HUES64 (cell line): ENCODE measurements around the gene ASCC2.
"Not testable (repeated sequence)": the region's sequence is repeated elsewhere in the genome, so short reads cannot be mapped to it uniquely, and the experiment has no call there.

Experiments used
- H3K27ac ChIP-seq: 2 replicates; pipeline ENCODE4 v1.7.0; 2013; ENCODE audit warnings: low read depth, low read length, inconsistent platforms
- H3K27me3 ChIP-seq: 2 replicates; pipeline ENCODE4 v1.6.1; 2013; ENCODE audit warnings: mild to moderate bottlenecking, low read length; ENCODE audit not compliant: insufficient read depth
- H3K36me3 ChIP-seq: 2 replicates; pipeline ENCODE4 v1.6.1; 2013; ENCODE audit warnings: mild to moderate bottlenecking, low read length; ENCODE audit not compliant: insufficient read depth
- H3K4me1 ChIP-seq: 2 replicates; pipeline ENCODE4 v1.6.1; 2013; ENCODE audit warnings: mild to moderate bottlenecking, low read length, moderate library complexity; ENCODE audit not compliant: insufficient read depth
- H3K4me3 ChIP-seq: 2 replicates; pipeline ENCODE4 v1.5.1; 2013; ENCODE audit warnings: mild to moderate bottlenecking, low read length, moderate library complexity
- H3K9ac ChIP-seq: 2 replicates; pipeline ENCODE4 v1.6.1; 2013; ENCODE audit warnings: mild to moderate bottlenecking, low read depth, low read length
- H3K9me3 ChIP-seq: 2 replicates; pipeline ENCODE4 v1.6.1; 2013; ENCODE audit warnings: low read depth, low read length; ENCODE audit not compliant: insufficient read depth
- WGBS: fragments of 150-250, 120-280 bp; methylation state at CpG from one replicate; pipeline ENCODE4 v1.1.7; 2013; ENCODE audit warnings: missing lambda C conversion rate; 5-methylcytosine and 5-hydroxymethylcytosine counted together

ASCC2 gene

DNA sequence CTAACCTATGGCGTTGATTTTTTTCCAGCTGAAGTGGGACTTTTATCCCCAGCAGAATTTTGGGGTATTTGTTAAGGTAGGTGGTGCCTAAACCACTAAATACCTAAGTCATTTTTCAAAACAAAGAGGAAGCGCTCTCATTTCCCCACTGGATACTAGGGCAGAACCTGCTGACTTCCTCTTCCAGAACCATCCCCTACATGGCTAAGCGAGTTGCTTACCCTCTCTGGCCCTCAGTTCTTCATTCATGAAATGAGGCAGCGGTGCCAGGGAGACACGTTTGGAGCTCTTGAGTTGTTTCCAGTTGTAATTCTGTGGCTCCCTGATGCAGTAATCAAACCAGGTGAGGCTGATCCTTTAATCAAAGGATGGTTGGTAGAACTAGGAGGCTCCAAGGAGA is 34.9 kb upstream of the ASCC2 start:
- Histone ChIP-seq H3K36me3 (no peaks in the 10 kb centered on the region), H3K9ac (no peak overlapping the region), H3K4me3 (no peak overlapping the region), H3K27me3 (no peaks in the 10 kb centered on the region), H3K9me3 (no peaks in the 10 kb centered on the region), H3K4me1 (peaks cover 16% of the 10 kb centered on the region), H3K27ac (no peak overlapping the region)
- 90% methylated on average over 4 of the region's 5 CpGs for WGBS

DNA sequence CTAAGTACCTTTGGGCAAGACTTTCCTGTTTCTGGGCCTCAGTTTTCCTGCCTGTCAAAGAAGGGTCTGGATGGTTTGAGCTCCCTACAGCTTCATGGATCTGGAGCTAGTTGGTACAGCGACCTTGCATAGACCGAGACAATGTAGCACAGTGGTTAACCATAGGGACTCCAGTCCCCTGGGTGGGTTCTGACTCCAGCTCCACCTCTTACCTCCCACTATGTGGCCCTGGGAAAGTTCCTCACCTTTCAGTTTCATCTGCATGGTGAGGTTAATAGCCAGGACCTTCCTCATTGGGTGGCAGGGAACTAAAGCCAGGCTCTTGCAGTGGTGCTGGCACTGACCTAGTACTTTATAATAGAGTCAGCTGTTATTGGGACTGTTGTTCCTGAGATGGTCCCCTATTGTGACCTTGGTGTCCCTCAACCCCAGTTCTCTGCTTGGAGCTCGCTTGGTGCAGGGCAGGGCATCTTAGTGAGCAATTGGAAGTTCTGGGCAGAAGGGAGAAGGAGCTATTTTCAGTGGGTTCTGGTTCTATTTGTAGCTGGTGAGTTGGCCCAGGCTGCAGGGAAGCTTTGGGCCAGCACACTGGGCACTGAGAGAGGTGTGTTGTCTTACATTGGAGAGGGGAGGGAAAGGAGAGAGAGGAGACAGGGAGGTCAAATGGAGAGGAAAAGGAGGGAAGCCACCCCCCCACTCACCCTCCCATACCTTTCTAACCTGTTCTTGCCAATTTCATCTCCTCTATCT is 34.2 kb upstream of the ASCC2 start:
- Histone ChIP-seq H3K27ac (no peak overlapping the region), H3K36me3 (no peaks in the 10 kb centered on the region), H3K9me3 (no peaks in the 10 kb centered on the region), H3K4me3 (no peak overlapping the region), H3K4me1 (peaks cover 16% of the 10 kb centered on the region), H3K27me3 (no peaks in the 10 kb centered on the region), H3K9ac (no peak overlapping the region)
- WGBS = 75% methylated on average over 3 of the region's 3 CpGs

DNA sequence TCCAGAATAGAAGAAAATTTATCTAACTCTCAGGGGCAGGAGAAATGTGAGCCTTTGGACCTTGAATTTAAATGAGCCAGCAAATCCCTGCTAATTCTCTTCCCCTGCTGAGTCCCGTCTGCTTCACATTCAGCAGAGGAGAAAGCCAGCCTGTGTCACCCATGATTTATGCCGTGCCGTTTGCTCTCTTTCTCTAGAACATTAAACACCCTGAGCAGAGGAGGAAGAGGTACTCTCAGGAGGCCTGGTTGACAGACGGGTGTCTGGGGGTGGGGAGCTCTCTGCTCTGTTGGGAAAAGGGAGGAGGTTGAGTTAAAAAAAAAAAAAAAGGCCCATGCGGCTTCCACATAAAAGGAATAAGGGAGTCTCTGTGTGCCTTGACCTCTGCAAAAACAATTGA is 33.6 kb upstream of the ASCC2 start:
- Histone ChIP-seq H3K4me1 (peaks cover 16% of the 10 kb centered on the region), H3K9me3 (no peaks in the 10 kb centered on the region), H3K4me3 (no peak overlapping the region), H3K27ac (no peak overlapping the region), H3K9ac (no peak overlapping the region), H3K27me3 (no peaks in the 10 kb centered on the region), H3K36me3 (no peaks in the 10 kb centered on the region)
- 22% methylated on average over 5 of the region's 5 CpGs for WGBS

DNA sequence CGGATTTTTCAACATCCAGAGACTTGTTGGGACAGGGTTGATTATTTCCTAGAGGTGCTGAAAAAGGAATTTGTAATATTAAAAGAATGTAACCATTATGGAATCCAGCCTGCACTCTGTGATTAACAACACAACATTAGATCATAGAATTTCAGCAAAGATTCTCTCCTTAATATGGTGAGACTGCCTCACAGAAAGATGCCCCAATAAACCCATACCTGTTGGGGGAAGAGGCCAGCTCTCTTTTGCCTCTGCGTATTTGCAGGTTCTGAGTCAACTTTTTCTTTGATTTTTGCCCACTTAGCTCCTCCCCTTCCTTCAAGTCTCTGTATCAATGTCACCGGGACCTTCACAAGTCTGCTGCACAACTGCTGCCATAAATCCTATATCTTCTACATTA is 32.5 kb upstream of the ASCC2 start:
- H3K4me3 ChIP-seq = no peak overlapping the region
- no peaks in the 10 kb centered on the region for H3K27me3 ChIP-seq
- H3K27ac ChIP-seq = no peak overlapping the region
- no peaks in the 10 kb centered on the region for H3K36me3 ChIP-seq
- H3K9me3 ChIP-seq = no peaks in the 10 kb centered on the region
- H3K9ac ChIP-seq = no peak overlapping the region
- peaks cover 16% of the 10 kb centered on the region for H3K4me1 ChIP-seq
- WGBS = 91% methylated on average over 2 of the region's 3 CpGs

DNA sequence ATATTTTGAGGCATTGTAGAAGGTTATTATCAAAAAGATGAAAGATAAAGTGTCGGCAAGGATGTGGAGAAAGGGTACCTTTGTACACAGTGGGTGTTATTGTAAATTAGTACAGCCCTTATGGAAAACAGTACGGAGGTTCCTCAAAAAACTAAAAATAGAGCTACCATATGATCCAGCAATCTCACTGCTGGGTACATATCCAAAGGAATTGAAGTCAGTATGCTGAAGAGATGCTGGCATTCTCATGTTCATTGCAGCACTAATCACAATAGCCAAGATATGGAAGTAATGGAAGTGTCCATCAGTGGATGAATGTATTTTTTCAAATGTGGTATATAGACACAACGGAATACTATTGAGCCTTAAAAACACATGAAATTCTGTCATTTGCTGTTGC is 29.8 kb upstream of the ASCC2 start:
- Histone ChIP-seq H3K9me3 (no peaks in the 10 kb centered on the region), H3K4me3 (no peak overlapping the region), H3K4me1 (peaks cover 15% of the 10 kb centered on the region), H3K36me3 (no peaks in the 10 kb centered on the region), H3K27ac (no peak overlapping the region), H3K27me3 (no peaks in the 10 kb centered on the region), H3K9ac (no peak overlapping the region)
- 96% methylated on average over 3 of the region's 3 CpGs for WGBS

DNA sequence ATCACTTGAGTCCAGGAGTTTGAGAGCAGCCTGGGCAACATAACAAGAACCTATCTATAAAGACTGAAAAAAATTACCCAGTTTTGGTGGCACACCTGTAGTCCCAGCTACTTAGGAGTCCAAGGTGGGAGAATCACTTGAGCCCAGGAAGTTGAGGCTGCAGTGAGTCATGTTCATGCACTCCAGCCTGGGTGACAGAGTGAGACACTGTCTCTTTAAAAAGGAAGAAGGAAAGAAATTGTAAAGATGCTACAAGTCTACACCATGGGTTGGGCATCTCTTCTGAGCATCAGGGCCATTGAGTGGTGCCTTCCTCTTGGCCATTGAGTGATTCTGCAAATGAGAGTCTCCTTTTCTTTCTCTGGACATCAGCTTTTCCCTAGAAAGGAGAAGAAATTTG is 29.2 kb upstream of the ASCC2 start:
- Histone ChIP-seq H3K4me3 (no peak overlapping the region), H3K9me3 (no peaks in the 10 kb centered on the region), H3K9ac (no peak overlapping the region), H3K27me3 (no peaks in the 10 kb centered on the region), H3K27ac (no peak overlapping the region), H3K4me1 (peaks cover 9% of the 10 kb centered on the region), H3K36me3 (no peaks in the 10 kb centered on the region)

DNA sequence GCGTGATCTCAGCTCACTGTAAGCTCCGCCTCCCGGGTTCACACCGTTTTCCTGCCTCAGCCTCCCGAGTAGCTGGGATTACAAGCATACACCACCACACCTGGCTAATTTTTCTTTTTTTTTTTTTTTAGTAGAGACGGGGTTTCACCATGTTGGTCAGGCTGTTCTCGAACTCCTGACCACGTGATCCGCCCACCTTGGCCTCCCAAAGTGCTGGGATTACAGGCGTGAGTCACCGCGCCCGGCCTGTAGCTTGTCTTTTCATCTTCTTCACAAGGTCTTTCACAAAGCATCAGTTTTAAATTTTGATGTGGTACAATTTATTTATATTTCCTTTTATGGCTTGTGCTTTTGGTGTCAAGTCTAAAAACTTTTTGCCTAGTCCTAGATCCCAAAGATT is 27.5 kb upstream of the ASCC2 start:
- not testable (repeated sequence) for H3K36me3 ChIP-seq, H3K4me3 ChIP-seq, H3K27ac ChIP-seq, H3K4me1 ChIP-seq, H3K9ac ChIP-seq, H3K9me3 ChIP-seq, H3K27me3 ChIP-seq
- WGBS = 96% methylated on average over 13 of the region's 13 CpGs

DNA sequence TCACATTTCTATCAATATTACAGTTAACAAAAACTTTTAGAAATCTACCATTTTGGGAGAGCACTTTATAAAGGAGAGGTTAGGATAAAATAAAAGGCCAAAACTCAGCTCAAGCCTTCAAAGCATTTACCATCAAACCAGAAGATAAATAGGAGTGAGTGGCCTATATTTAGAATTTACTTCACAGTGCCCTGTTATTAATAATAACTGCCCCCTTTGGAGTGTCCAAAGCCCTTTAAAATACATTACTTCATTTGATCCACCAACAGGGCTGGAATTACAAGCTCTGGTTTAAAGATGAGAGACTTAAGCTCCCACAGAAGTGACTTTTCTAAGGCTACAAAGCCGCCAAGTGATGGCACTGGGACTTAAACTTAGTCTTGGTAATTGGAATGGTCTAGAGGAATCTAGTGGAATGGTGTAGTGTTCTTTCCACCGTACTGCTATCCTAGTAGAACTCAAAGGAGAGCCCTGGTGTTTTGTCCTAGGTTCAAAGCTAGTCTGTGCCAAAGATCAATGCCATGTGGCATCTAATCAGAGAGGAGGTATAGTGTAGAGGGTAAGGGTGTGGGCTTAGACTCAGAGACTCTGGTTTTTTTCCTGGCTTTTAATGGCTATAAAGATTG is 23.7 kb upstream of the ASCC2 start:
- WGBS = 91% methylated on average over 2 of the region's 2 CpGs
- H3K4me3 ChIP-seq = no peak overlapping the region

DNA sequence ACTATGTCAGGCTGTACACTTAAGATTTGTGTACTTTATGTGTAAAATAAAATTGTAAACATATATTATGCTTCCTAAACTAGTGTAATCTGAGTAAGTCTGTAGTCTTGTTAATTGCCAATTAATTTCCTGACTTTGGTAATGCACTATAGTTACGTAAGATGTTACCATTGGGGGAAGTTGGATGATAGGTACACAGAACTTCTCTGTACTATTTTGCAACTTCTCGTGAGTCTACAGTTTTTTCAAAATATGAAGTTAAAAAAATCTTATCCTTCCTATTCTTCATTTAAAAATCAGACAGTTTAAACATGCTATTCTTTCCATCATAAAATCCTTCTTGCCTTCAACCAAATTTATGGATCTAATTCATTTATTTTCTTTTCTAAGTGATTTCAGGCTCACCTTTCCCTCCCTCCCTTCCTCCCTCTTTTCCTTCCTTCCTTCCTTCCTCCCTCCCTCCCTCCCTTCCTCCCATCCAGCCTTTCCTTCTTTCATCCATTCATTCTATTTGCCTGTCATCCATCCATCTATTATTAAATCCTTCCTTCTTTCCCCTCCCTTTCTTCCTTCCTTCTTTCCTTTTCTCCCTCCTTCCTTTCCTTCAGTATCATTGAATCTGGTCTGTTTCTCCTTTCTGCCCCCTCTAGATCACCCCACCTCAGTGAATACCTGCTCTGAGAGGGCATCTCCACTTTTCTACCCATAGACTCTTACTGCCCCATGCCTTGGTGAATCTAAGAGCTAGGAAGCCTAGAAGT is 22.1 kb upstream of the ASCC2 start:
- no peak overlapping the region for H3K27ac ChIP-seq
- H3K9ac ChIP-seq = no peak overlapping the region
- H3K27me3 ChIP-seq = no peaks in the 10 kb centered on the region
- no peaks in the 10 kb centered on the region for H3K36me3 ChIP-seq
- H3K4me1 ChIP-seq = no peaks in the 10 kb centered on the region
- WGBS = 96% methylated on average over 2 of the region's 2 CpGs
- no peak overlapping the region for H3K4me3 ChIP-seq
- no peaks in the 10 kb centered on the region for H3K9me3 ChIP-seq

More for the DNA sequence above, 23.7 kb upstream of the ASCC2 start:
- Histone ChIP-seq H3K27me3 (no peaks in the 10 kb centered on the region), H3K9ac (no peak overlapping the region), H3K4me1 (no peaks in the 10 kb centered on the region), H3K36me3 (no peaks in the 10 kb centered on the region), H3K9me3 (no peaks in the 10 kb centered on the region), H3K27ac (no peak overlapping the region)

DNA sequence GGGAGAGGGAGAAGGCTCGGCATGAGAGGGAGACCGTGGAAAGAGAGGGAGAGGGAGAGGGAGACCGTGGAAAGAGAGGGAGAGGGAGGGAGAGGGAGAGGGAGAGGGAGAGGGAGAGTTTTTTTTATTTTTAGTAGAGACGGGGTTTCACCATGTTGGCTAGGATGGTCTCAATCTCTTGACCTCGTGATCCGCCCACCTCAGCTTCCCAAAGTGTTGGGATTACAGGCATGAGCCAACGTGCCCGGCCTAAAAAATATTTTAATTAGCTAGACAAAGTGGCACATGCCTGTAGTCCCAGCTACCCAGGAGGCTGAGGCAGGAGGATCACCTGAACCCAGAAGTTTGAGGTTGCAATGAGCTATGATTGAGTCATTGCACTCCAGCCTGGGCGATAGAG is 21.0 kb upstream of the ASCC2 start:
- H3K4me3 ChIP-seq, H3K4me1 ChIP-seq, H3K9me3 ChIP-seq, H3K9ac ChIP-seq, H3K27me3 ChIP-seq, H3K27ac ChIP-seq, H3K36me3 ChIP-seq: not testable (repeated sequence)
- 82% methylated on average over 8 of the region's 9 CpGs for WGBS

DNA sequence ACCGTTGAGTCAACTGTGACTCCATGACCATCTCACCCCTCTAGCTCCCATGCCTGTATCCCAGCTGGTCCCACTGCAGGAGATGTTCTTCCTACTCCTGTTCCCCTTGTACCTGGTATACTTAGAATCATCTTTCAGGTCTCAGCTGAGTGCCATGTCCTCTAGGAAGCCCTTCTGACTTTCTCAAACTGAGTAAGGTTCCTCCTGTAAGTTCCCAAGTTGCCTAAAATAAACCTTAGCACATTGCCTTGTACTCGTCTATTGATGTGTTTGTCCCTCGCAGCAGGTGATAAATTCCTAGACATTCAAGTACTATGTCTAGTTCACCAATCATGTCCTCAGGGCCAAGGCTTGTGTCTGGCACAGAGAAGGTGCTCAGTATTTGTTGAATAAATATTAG is 18.4 kb upstream of the ASCC2 start:
- no peaks in the 10 kb centered on the region for H3K9me3 ChIP-seq
- H3K27ac ChIP-seq = no peak overlapping the region
- no peak overlapping the region for H3K4me3 ChIP-seq
- H3K36me3 ChIP-seq = no peaks in the 10 kb centered on the region
- 90% methylated on average over 3 of the region's 3 CpGs for whole genome bisulfite sequencing
- no peak overlapping the region for H3K9ac ChIP-seq
- H3K27me3 ChIP-seq = no peaks in the 10 kb centered on the region
- no peaks in the 10 kb centered on the region for H3K4me1 ChIP-seq
